AG09309 (cell line): ENCODE measurements around the gene CHIT1.

Experiments used
- DNase-seq: peaks from one replicate; pipeline ENCODE4 v3.0.0-alpha.2; 2010; ENCODE audit warnings: low read depth
- H3K4me3 ChIP-seq: 2 replicates; pipeline ENCODE4 v1.5.1; 2011; ENCODE audit warnings: mild to moderate bottlenecking, low read depth, low read length, moderate library complexity; ENCODE audit not compliant: control insufficient read depth
- TF ChIP-seq, protein P1 (sequence below): IDR thresholded peaks from 2 replicates; pipeline ENCODE4 v1.5.1; 2011; ENCODE audit warnings: mild to moderate bottlenecking, low read depth, low read length, inconsistent platforms; ENCODE audit not compliant: insufficient read depth, control insufficient read depth; ENCODE audit errors: missing control alignments

CHIT1 gene

DNA sequence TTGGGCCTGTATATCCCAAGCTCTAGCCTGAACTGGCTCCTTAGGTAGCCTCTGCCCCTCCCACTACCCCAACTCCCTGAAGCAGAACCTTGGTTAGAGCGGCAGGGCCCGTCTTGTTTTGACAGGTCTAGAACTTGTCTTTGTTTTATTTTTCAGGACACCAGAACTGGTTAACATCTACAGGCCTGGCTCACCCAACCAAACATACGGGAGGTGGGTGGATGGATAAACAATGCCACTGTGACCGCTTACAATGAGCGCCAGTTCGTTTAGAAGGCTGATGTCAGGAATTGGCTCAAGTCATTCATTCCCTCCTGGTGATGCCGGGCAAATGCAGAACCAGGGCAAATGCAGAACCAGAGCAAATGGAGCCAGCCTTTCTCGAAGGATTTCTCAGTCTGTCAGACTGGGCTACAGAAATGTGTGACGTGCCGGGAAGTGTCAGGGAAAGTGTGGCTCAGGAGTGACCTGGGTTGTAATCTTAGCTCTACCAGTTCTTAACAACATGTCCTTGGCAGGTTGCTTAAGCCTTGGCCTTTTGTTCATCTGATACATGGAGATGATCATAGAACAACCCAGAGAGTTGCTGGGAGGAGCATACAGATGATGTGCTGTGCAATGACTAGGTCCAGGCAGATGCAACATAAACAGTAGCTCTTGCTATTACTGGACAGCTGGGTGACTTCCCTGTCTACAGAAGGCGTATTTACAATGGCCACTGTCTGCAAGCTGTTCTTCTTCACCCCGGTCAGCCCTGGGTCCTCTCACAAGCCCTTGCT, 45.3 kb upstream of the CHIT1 start:
- no peak overlapping the region for H3K4me3 ChIP-seq
- TF ChIP-seq, protein P1, sequence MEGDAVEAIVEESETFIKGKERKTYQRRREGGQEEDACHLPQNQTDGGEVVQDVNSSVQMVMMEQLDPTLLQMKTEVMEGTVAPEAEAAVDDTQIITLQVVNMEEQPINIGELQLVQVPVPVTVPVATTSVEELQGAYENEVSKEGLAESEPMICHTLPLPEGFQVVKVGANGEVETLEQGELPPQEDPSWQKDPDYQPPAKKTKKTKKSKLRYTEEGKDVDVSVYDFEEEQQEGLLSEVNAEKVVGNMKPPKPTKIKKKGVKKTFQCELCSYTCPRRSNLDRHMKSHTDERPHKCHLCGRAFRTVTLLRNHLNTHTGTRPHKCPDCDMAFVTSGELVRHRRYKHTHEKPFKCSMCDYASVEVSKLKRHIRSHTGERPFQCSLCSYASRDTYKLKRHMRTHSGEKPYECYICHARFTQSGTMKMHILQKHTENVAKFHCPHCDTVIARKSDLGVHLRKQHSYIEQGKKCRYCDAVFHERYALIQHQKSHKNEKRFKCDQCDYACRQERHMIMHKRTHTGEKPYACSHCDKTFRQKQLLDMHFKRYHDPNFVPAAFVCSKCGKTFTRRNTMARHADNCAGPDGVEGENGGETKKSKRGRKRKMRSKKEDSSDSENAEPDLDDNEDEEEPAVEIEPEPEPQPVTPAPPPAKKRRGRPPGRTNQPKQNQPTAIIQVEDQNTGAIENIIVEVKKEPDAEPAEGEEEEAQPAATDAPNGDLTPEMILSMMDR = no peak
- DNase-seq = no peak

DNA sequence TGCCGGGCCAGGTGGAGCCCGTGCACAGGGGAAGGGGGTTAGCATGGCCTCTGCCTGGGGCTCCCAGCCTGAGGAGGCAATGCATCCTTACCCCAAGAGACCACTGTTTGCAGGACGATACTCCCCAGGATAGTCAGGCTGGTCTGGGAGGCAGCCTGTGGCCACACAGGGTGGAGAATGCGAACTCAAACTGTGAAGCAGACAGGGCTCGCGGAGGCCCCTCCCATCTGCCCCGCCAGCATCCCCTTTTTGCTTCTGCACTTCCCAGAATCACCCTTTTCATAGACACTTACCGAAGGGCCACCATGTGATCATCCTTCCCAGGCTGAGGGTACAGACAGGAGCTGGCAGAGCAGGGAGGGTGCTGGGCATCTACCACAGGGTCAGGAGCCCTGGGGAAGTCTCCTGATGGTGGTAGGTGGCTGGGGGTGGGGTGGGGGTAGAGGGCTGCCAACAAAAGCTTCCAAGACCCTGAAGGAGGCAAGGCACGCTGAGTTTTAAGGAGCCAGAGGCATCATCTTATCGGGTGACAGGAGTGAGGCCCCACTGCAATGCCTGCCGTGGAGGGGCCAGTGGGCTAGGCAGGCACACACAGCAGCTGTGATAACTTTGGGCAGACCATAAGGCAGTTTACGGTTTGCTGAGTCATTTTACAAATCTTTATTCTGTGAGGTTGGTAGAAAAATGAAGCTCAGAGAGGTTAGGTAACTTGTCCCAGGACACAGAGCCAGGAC, 44.6 kb upstream of the CHIT1 start:
- TF ChIP-seq, protein P1 = no peak
- no peak overlapping the region for H3K4me3 ChIP-seq
- no peak for DNase-seq

DNA sequence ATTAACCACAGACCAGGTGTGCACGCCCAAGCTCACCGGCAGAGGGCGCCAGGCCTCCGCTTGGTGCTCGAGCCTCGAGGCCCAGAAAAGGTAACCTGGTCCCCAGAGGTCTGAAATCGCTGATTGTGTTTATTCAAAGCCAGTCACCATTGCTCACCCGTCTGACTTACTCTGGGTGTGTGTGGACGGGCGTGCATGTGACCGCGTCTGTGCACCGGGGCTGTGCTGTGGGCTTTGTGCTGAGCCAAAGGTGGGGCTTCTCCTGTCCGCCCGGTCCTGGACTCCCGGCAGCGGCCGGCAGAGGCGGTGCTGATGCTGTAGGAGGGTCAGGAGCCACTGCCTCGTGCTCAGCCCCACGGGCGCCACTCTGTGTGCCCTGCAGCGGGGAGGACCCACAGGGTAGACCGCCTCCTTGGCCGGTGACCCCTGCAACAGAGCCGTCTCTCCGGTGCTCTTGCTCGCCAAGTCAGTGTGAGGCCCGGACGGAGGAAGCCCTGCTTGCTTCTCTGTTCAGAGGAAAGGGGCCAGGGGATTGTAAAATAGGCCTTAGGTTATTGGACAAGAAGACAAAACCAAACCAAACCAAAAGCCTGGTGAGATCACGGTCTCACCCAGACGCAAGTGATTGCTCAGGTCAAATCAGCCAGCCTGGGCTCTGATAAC, 43.9 kb upstream of the CHIT1 start:
- no peak for DNase-seq
- no peak overlapping the region for H3K4me3 ChIP-seq
- TF ChIP-seq, protein P1 = peak; percentile 97

- DNase-seq = no peak
- TF ChIP-seq, protein P1 = no peak
- H3K4me3 ChIP-seq = no peak overlapping the region
These were observed 43.2 kb upstream of the CHIT1 start for GRCh38 chr1:203272633-203273205.

GRCh38 chr1:203271962-203272632, 42.6 kb upstream of the CHIT1 start:
- no peak overlapping the region for H3K4me3 ChIP-seq
- TF ChIP-seq, protein P1 = no peak
- no peak for DNase-seq

GRCh38 chr1:203271018-203271743, 41.7 kb upstream of the CHIT1 start:
- DNase-seq = no peak
- no peak overlapping the region for H3K4me3 ChIP-seq

More at GRCh38 chr1:203271018-203271743, 41.7 kb upstream of the CHIT1 start:
- TF ChIP-seq, protein P1 = no peak
